Smooth muscle cell (in vitro differentiated cells): ENCODE results near the gene FOSB. TPM values are rescaled to one million over a fixed set of nuclear protein-coding genes. Genes with fewer than 3 reads are reported as not detected.
A peak's percentile ranks its signal among the peaks of the same experiment; 100 is the strongest.

Experiments used
- DNase-seq: peaks from one replicate; lab custom pipeline; 2025; ENCODE audit not compliant: unreplicated experiment; lab: John Stamatoyannopoulos, UW
- H2AFZ ChIP-seq: fragments of 200-600 bp; sonication (generic); 2 replicates; pipeline ENCODE4 v1.6.0; 2016; ENCODE audit warnings: antibody characterized with exemption, low read depth, mild to moderate bottlenecking
- H3F3A ChIP-seq: fragments of 200-600 bp; sonication (generic); 2 replicates; pipeline ENCODE4 v1.6.0; 2017; ENCODE audit warnings: antibody characterized with exemption, low read depth
- H3K27ac ChIP-seq: fragments of 200-600 bp; sonication (generic); 2 replicates; pipeline ENCODE4 v1.5.1; 2016; ENCODE audit warnings: low read depth, mild to moderate bottlenecking
- H3K27me3 ChIP-seq: fragments of 200-600 bp; sonication (generic); 2 replicates; pipeline ENCODE4 v1.6.1; 2016; ENCODE audit warnings: low read depth, mild to moderate bottlenecking
- H3K36me3 ChIP-seq: fragments of 200-600 bp; sonication (generic); 2 replicates; pipeline ENCODE4 v1.5.1; 2016; ENCODE audit warnings: low read depth
- H3K4me1 ChIP-seq: fragments of 200-600 bp; sonication (generic); 2 replicates; pipeline ENCODE4 v1.5.1; 2016; ENCODE audit warnings: low read depth
- H3K4me2 ChIP-seq: fragments of 200-600 bp; sonication (generic); 2 replicates; pipeline ENCODE4 v1.6.0; 2016; ENCODE audit warnings: mild to moderate bottlenecking
- H3K4me3 ChIP-seq: fragments of 200-600 bp; sonication (generic); 2 replicates; pipeline ENCODE4 v1.5.1; 2016; ENCODE audit warnings: mild to moderate bottlenecking
- H3K79me2 ChIP-seq: fragments of 200-600 bp; sonication (generic); 2 replicates; pipeline ENCODE4 v1.6.0; 2016; ENCODE audit warnings: low read depth, mild to moderate bottlenecking
- H3K9ac ChIP-seq: fragments of 200-600 bp; sonication (generic); 2 replicates; pipeline ENCODE4 v1.6.0; 2016; ENCODE audit warnings: low read depth
- H3K9me3 ChIP-seq: fragments of 200-600 bp; sonication (generic); replicated peaks from 2 replicates; pipeline ENCODE4 v1.5.1; 2016; ENCODE audit warnings: low read depth
- H4K20me1 ChIP-seq: fragments of 200-600 bp; sonication (generic); 2 replicates; pipeline ENCODE4 v1.6.0; 2016; ENCODE audit warnings: low read depth
- WGBS: methylation state at CpG from one replicate; pipeline ENCODE4 v1.1.7; 2016; ENCODE audit warnings: low lambda C conversion rate; 5-methylcytosine and 5-hydroxymethylcytosine counted together
- polyA plus RNA-seq: library from polyadenylated mRNA; unstranded; fragments of >200 nt; fragmentation: Nextera tagmentation; extraction: Ambion mirVana; gene quantifications from 2 replicates; pipeline ENCODE4 v1.2.1, GENCODE V29; 2016
- total RNA-seq: library from RNA; depleted of rRNA; stranded (reverse); fragments of >200 nt; gene quantifications from 2 replicates; pipeline ENCODE4 v1.2.3, GENCODE V29; 2014
- TF ChIP-seq, protein P1 (sequence below): fragments of 200-600 bp; sonication (generic); IDR thresholded peaks from 2 replicates; pipeline ENCODE4 v1.5.1; 2017; ENCODE audit warnings: borderline replicate concordance, mild to moderate bottlenecking, antibody characterized with exemption; ENCODE audit not compliant: insufficient read depth, poor library complexity, severe bottlenecking

FOSB gene
- total and polyA plus RNA-seq, 2 experiments from 2014 or later: 178 to 186 TPM

GRCh38 chr19:45475537-45476291 is 7.9 kb downstream of the FOSB start:
- Histone ChIP-seq H3K79me2 (no peaks in the 10 kb centered on the region), H3K4me1 (no peaks in the 10 kb centered on the region), H4K20me1 (peaks cover 25% of the 10 kb centered on the region), H3K27ac (no peak overlapping the region), H3K4me3 (no peak overlapping the region), H3K9ac (no peak overlapping the region), H3F3A (peaks cover 4% of the 10 kb centered on the region), H3K4me2 (no peak overlapping the region), H3K9me3 (no peaks in the 10 kb centered on the region), H3K27me3 (no peaks in the 10 kb centered on the region), H2AFZ (no peak overlapping the region), H3K36me3 (peaks cover 8% of the 10 kb centered on the region)
- TF ChIP-seq, protein P1, sequence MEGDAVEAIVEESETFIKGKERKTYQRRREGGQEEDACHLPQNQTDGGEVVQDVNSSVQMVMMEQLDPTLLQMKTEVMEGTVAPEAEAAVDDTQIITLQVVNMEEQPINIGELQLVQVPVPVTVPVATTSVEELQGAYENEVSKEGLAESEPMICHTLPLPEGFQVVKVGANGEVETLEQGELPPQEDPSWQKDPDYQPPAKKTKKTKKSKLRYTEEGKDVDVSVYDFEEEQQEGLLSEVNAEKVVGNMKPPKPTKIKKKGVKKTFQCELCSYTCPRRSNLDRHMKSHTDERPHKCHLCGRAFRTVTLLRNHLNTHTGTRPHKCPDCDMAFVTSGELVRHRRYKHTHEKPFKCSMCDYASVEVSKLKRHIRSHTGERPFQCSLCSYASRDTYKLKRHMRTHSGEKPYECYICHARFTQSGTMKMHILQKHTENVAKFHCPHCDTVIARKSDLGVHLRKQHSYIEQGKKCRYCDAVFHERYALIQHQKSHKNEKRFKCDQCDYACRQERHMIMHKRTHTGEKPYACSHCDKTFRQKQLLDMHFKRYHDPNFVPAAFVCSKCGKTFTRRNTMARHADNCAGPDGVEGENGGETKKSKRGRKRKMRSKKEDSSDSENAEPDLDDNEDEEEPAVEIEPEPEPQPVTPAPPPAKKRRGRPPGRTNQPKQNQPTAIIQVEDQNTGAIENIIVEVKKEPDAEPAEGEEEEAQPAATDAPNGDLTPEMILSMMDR: no peak
- peak; percentile 36 for DNase-seq
- 88% methylated on average over 6 of the region's 6 CpGs for WGBS

DNA sequence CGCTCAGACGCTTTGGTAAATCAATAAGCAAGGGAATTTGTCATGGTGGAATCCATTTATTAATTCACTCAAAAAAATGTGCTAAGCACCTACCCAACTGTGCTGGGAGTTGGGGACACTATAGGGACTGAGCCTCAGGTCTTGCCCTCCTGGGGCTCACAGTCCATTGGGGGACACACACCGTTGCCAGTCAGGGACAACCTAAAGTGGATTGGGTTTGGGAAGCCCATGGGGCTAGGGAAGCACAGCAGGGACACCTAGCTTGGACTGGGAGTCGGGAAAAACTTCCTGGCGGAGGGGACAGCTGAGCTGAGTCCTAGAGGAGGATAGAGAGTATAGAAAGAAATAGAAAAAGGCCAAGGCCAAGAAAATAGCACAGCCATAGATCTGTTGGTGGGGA is 8.5 kb downstream of the FOSB start:
- peak; percentile 49 for DNase-seq
- no peaks in the 10 kb centered on the region for H3K4me1 ChIP-seq

GRCh38 chr19:45477186-45477585 is 9.4 kb downstream of the FOSB start:
- Histone ChIP-seq H2AFZ (no peak overlapping the region), H3K4me3 (no peak overlapping the region), H3F3A (peaks cover 4% of the 10 kb centered on the region), H3K4me2 (no peak overlapping the region), H3K9me3 (no peaks in the 10 kb centered on the region), H3K79me2 (no peaks in the 10 kb centered on the region), H3K27ac (no peak overlapping the region), H4K20me1 (peaks cover 10% of the 10 kb centered on the region), H3K36me3 (peaks cover 2% of the 10 kb centered on the region), H3K9ac (no peak overlapping the region), H3K27me3 (no peaks in the 10 kb centered on the region), H3K4me1 (no peaks in the 10 kb centered on the region)
- 69% methylated on average over 5 of the region's 5 CpGs for WGBS
- TF ChIP-seq, protein P1: no peak
- DNase-seq: peak; percentile 68

More for the DNA sequence above, 8.5 kb downstream of the FOSB start:
- H4K20me1 ChIP-seq: peaks cover 19% of the 10 kb centered on the region
- H3K4me2 ChIP-seq: no peak overlapping the region
- TF ChIP-seq, protein P1: no peak
- H3K27ac ChIP-seq: no peak overlapping the region
- H3K36me3 ChIP-seq: peaks cover 8% of the 10 kb centered on the region
- no peak overlapping the region for H3K4me3 ChIP-seq
- WGBS: 70% methylated on average over 5 of the region's 5 CpGs
- no peaks in the 10 kb centered on the region for H3K79me2 ChIP-seq
- H2AFZ ChIP-seq: no peak overlapping the region
- no peaks in the 10 kb centered on the region for H3K9me3 ChIP-seq
- H3F3A ChIP-seq: peaks cover 4% of the 10 kb centered on the region
- no peaks in the 10 kb centered on the region for H3K27me3 ChIP-seq
- no peak overlapping the region for H3K9ac ChIP-seq
